K562 (cell line): ENCODE data around the gene AGFG2. TPM values are rescaled to one million over a fixed set of nuclear protein-coding genes. Genes with fewer than 3 reads are reported as not detected.

Source experiments
- ARID4B ChIP-seq: sonication (generic); formaldehyde crosslinking; IDR thresholded peaks from 2 replicates; pipeline ENCODE4 v1.8.0; 2022; ENCODE audit warnings: mild to moderate bottlenecking, missing genetic modification reagents
- BRF2 ChIP-seq: IDR thresholded peaks from 3 replicates; pipeline ENCODE4 v1.6.1; 2011; ENCODE audit warnings: borderline replicate concordance, mild to moderate bottlenecking; ENCODE audit not compliant: insufficient read length, insufficient read depth
- ELF2 ChIP-seq: fragments of 250-450 bp; sonication (Bioruptor Pico); IDR thresholded peaks from 2 replicates; pipeline ENCODE4 v1.5.0; 2021; ENCODE audit warnings: mild to moderate bottlenecking
- HDGF ChIP-seq: fragments of 450-650 bp; IDR thresholded peaks from 2 replicates; pipeline ENCODE4 v1.6.1; 2016
- MGA ChIP-seq: fragments of 450-650 bp; IDR thresholded peaks from 2 replicates; pipeline ENCODE4 v1.6.1; 2016; ENCODE audit warnings: mild to moderate bottlenecking, moderate library complexity
- TEAD1 ChIP-seq, 2 experiments: fragments of 450-650 bp in 1 of 2; sonication (generic) in 1 of 2; formaldehyde crosslinking; IDR thresholded peaks; 2 replicates each; pipeline versions ENCODE4 v1.4.0 to v1.8.0; 2020 to 2022; ENCODE audit warnings: mild to moderate bottlenecking in 2 of 2, missing genetic modification reagents in 1 of 2
- UBTF ChIP-seq, 2 experiments: IDR thresholded peaks; 2 replicates each; pipeline ENCODE4 v1.6.1; 2012; ENCODE audit warnings: improper control_type of control experiment in 2 of 2, low read depth in 2 of 2, low read length in 2 of 2, borderline replicate concordance in 1 of 2
- ZNF134 ChIP-seq: fragments of 250-450 bp; sonication (Bioruptor Pico); conservative IDR thresholded peaks from 2 replicates; pipeline ENCODE4 v1.4.0; 2020
- polyA plus RNA-seq, 8 experiments: library from polyadenylated mRNA; depleted of rRNA in 4 of 8; stranded (reverse) in 5 of 8; unstranded in 3 of 8; fragments of >200 nt; fragmentation: Nextera tagmentation in 2 of 8; fragmentation: Illumina TruSeq in 1 of 8; extraction: Ambion mirVana in 2 of 8; extraction: Trizol in 1 of 8; gene quantifications; 2 replicates each; pipeline versions ENCODE4 v1.2.1 to v1.2.3, GENCODE V29; 2011 to 2014; ENCODE audit warnings: inconsistent platforms in 1 of 8, missing spikeins in 1 of 8
- total RNA-seq, 7 experiments: library from RNA; depleted of rRNA in 6 of 7; stranded (reverse); fragments of >200 nt in 6 of 7; fragmentation: Illumina TruSeq in 2 of 7; extraction: Trizol in 2 of 7; gene quantifications; 2 replicates each; pipeline versions ENCODE4 v1.2.1 to v1.2.3, GENCODE V29; 2011 to 2021; ENCODE audit warnings: low replicate concordance in 1 of 7

Gene AGFG2
- total and polyA plus RNA-seq, 9 of the 15 experiments (the other 6 are each of a cell fraction or from before 2014, with no cell fraction given) = 0.31 to 23.1 (median 6.5) TPM

- TF ChIP-seq MGA = peak; percentile 89
- TF ChIP-seq BRF2 = no peak
- TF ChIP-seq UBTF (IDR thresholded peaks at IDR 0.05; ENCODE audit: borderline replicate concordance in 1 of 2, low read depth in 2 of 2, low read length in 2 of 2) = no peak
- TF ChIP-seq ELF2 (CRISPR knock-in tag) = peak; percentile 18; the same call in 1 of the 2 replicates
- no peak for TF ChIP-seq ZNF134 (CRISPR knock-in tag)
- TF ChIP-seq ARID4B (CRISPR knock-in tag) = 0 out of 2 replicates have a peak, but pooled peaks have one; percentile 31
- TF ChIP-seq HDGF = peak; percentile 54; the same call in 1 of the 2 replicates
- TF ChIP-seq TEAD1 (CRISPR knock-in tag; IDR thresholded peaks at IDR 0.05) = 0 out of 4 replicates have a peak, but pooled peaks of 1 of the 2 experiments have one; percentile 31
Measured at GRCh38 chr7:100603726-100604027, 64.7 kb downstream of the AGFG2 start (continued).
